ENCODE results near the gene TSPAN13. TPM values are rescaled to one million over a fixed set of nuclear protein-coding genes. Genes with fewer than 3 reads are reported as not detected.

The TSPAN13 gene
- total RNA-seq, 4 donors from 2014 or later: 2.8 to 8.3 (median 6.9) TPM

Other genes with a start within 250 kb of the TSPAN13 start
- gene LRRC72, start 226.9 kb upstream of the TSPAN13 start, total RNA-seq: not detected
- gene ANKMY2, start 108.0 kb upstream of the TSPAN13 start, total RNA-seq: 10 to 100 TPM in 1 of 4 donors, 1 to 10 TPM in 3; 7.9 to 16.2 (median 8.6) TPM
- gene BZW2, start 107.6 kb upstream of the TSPAN13 start, total RNA-seq: 100 to 1,000 TPM in 3 of 4 donors, 10 to 100 TPM in 1; 86.6 to 145 (median 123) TPM
- 1 to 10 TPM in 1 of 4 donors, not detected in 3; 1.4 TPM for gene AGR2, start 51.2 kb downstream of the TSPAN13 start, total RNA-seq
- not detected for gene AGR3, start 128.2 kb downstream of the TSPAN13 start, total RNA-seq